Measurements from ENCODE around the gene SSTR3.

The SSTR3 gene

GRCh38 chr22:37164505-37164887 lies 47.8 kb downstream of the SSTR3 start:
- H3K4me3 ChIP-seq (ENCODE audit: low read depth in 1 of 2, low read length in 2 of 2), result no peak overlapping the region
- H3K27me3 ChIP-seq (ENCODE audit: low read depth, low read length), result no peaks in the 10 kb centered on the region
- peaks cover 4 to 8% of the 10 kb centered on the region in 2 donors for H3K4me1 ChIP-seq (ENCODE audit: control insufficient read depth in 1 of 2, insufficient read depth in 2 of 2, low read length in 2 of 2)
- H3K36me3 ChIP-seq (ENCODE audit: control insufficient read depth in 1 of 2, insufficient read depth in 2 of 2, low read length in 2 of 2), result no peaks in the 10 kb centered on the region
- H3K9me3 ChIP-seq (ENCODE audit: control insufficient read depth in 1 of 2, low read length in 2 of 2), result no peaks in the 10 kb centered on the region
- no peak overlapping the region for H3K27ac ChIP-seq (ENCODE audit: low read length)

- Histone ChIP-seq H3K27me3 (ENCODE audit: low read depth, low read length) (no peaks in the 10 kb centered on the region), H3K4me1 (ENCODE audit: control insufficient read depth in 1 of 2, insufficient read depth in 2 of 2, low read length in 2 of 2) (peaks cover 4 to 8% of the 10 kb centered on the region in 2 donors), H3K9me3 (ENCODE audit: control insufficient read depth in 1 of 2, low read length in 2 of 2) (no peaks in the 10 kb centered on the region), H3K27ac (ENCODE audit: low read length) (no peak overlapping the region), H3K36me3 (ENCODE audit: control insufficient read depth in 1 of 2, insufficient read depth in 2 of 2, low read length in 2 of 2) (no peaks in the 10 kb centered on the region), H3K4me3 (ENCODE audit: low read depth in 1 of 2, low read length in 2 of 2) (no peak overlapping the region)
Measured at GRCh38 chr22:37163575-37164504, 48.4 kb downstream of the SSTR3 start.

GRCh38 chr22:37163096-37163489 lies 49.2 kb downstream of the SSTR3 start:
- peaks cover 4 to 8% of the 10 kb centered on the region in 2 donors for H3K4me1 ChIP-seq (ENCODE audit: control insufficient read depth in 1 of 2, insufficient read depth in 2 of 2, low read length in 2 of 2)
- H3K27ac ChIP-seq (ENCODE audit: low read length), result no peak overlapping the region
- no peaks in the 10 kb centered on the region for H3K9me3 ChIP-seq (ENCODE audit: control insufficient read depth in 1 of 2, low read length in 2 of 2)
- H3K4me3 ChIP-seq (ENCODE audit: low read depth in 1 of 2, low read length in 2 of 2), result no peak overlapping the region
- H3K36me3 ChIP-seq (ENCODE audit: control insufficient read depth in 1 of 2, insufficient read depth in 2 of 2, low read length in 2 of 2), result no peaks in the 10 kb centered on the region
- H3K27me3 ChIP-seq (ENCODE audit: low read depth, low read length), result no peaks in the 10 kb centered on the region

- Histone ChIP-seq H3K36me3 (ENCODE audit: control insufficient read depth in 1 of 2, insufficient read depth in 2 of 2, low read length in 2 of 2) (no peaks in the 10 kb centered on the region), H3K27me3 (ENCODE audit: low read depth, low read length) (no peaks in the 10 kb centered on the region), H3K9me3 (ENCODE audit: control insufficient read depth in 1 of 2, low read length in 2 of 2) (no peaks in the 10 kb centered on the region), H3K27ac (ENCODE audit: low read length) (no peak overlapping the region), H3K4me1 (ENCODE audit: control insufficient read depth in 1 of 2, insufficient read depth in 2 of 2, low read length in 2 of 2) (peaks cover 4 to 8% of the 10 kb centered on the region in 2 donors), H3K4me3 (ENCODE audit: low read depth in 1 of 2, low read length in 2 of 2) (no peak overlapping the region)
Measured at GRCh38 chr22:37162221-37163095, 49.8 kb downstream of the SSTR3 start.

DNA sequence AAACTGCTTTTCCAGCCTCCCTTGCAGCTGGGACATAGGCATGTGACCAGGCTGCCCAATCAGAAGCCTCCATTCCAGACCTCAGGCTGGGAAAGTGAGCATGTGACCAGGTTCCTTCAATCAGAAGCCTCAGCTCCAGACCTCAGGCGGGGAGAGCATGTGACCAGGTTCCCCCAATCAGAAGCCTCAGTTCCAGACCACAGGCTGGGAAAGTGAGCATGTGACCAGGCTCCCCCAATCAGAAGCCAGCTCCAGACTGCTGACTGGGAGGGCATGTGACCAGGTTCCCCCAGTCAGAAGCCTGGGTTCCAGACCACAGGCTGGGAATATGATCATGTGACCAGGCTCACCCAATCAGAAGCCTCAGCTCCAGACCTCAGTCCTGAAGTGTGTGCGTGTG lies 50.8 kb downstream of the SSTR3 start:
- no peaks in the 10 kb centered on the region for H3K9me3 ChIP-seq (ENCODE audit: control insufficient read depth in 1 of 2, low read length in 2 of 2)
- no peaks in the 10 kb centered on the region for H3K27me3 ChIP-seq (ENCODE audit: low read depth, low read length)
- no peaks in the 10 kb centered on the region for H3K36me3 ChIP-seq (ENCODE audit: control insufficient read depth in 1 of 2, insufficient read depth in 2 of 2, low read length in 2 of 2)
- H3K4me3 ChIP-seq (ENCODE audit: low read depth in 1 of 2, low read length in 2 of 2), result no peak overlapping the region
- H3K4me1 ChIP-seq (ENCODE audit: control insufficient read depth in 1 of 2, insufficient read depth in 2 of 2, low read length in 2 of 2), result no peaks in the 10 kb centered on the region
- H3K27ac ChIP-seq (ENCODE audit: low read length), result no peak overlapping the region

DNA sequence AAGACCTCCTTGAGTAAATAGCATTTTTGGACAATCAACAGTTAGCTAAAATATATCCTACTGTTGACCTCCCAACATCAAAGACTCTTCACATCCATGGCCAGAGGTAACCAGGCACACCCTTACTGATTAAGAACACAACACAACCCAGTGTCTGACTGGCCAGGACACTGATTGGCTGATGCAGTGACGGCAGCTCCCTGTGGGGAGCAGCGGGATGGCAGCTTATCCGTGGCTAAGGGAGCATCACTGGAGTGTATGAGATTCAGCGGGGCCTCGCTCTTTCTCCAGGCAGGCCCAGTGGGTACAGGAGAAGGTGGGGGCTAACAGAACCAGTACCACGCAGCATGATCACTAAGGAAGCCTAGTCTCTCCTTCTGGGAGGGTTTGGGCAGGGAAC lies 52.2 kb downstream of the SSTR3 start:
- no peak overlapping the region for H3K27ac ChIP-seq (ENCODE audit: low read length)
- no peaks in the 10 kb centered on the region for H3K9me3 ChIP-seq (ENCODE audit: control insufficient read depth in 1 of 2, low read length in 2 of 2)
- H3K4me3 ChIP-seq (ENCODE audit: low read depth in 1 of 2, low read length in 2 of 2), result no peak overlapping the region
- no peaks in the 10 kb centered on the region for H3K27me3 ChIP-seq (ENCODE audit: low read depth, low read length)
- no peaks in the 10 kb centered on the region for H3K36me3 ChIP-seq (ENCODE audit: control insufficient read depth in 1 of 2, insufficient read depth in 2 of 2, low read length in 2 of 2)
- H3K4me1 ChIP-seq (ENCODE audit: control insufficient read depth in 1 of 2, insufficient read depth in 2 of 2, low read length in 2 of 2), result no peaks in the 10 kb centered on the region

GRCh38 chr22:37158963-37159290 lies 53.4 kb downstream of the SSTR3 start:
- Histone ChIP-seq H3K36me3 (ENCODE audit: control insufficient read depth in 1 of 2, insufficient read depth in 2 of 2, low read length in 2 of 2) (no peaks in the 10 kb centered on the region), H3K4me1 (ENCODE audit: control insufficient read depth in 1 of 2, insufficient read depth in 2 of 2, low read length in 2 of 2) (no peaks in the 10 kb centered on the region), H3K9me3 (ENCODE audit: control insufficient read depth in 1 of 2, low read length in 2 of 2) (no peaks in the 10 kb centered on the region), H3K4me3 (ENCODE audit: low read depth in 1 of 2, low read length in 2 of 2) (no peak overlapping the region), H3K27me3 (ENCODE audit: low read depth, low read length) (no peaks in the 10 kb centered on the region), H3K27ac (ENCODE audit: low read length) (no peak overlapping the region)

DNA sequence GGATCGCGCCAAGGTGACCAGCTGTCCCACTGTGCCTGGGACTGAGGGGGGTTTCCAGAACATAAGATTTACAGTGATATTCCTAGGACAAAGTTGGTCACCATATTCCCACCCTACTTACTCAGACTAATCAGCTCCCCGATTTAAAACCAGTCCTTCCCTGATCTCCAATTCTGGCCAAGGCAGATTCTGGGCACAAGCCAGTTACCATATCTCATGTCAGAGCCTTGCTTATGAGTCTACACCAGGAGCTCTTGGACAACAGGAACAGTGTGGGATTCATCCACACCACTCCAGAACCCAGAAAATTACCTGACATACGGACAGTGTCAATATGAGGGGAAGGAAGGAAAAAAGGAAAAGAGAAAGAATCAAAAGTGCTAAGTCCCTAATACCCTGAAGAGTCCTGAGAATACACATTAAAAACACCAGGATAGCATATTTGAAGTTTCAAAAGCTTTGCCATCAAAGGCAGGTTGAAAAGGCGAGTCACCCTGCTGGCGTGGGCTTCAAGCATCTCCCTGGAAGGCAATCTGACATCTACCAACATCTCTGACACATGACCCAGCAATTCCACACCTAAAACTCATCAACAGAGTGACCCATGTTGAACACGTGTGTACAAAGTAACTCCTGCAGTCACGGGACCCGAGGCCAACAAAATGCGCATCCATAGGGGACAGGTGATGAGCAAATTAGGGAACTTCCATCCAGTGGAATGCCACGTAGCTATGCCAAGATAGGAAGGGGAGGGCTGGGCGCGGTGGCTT lies 54.6 kb downstream of the SSTR3 start:
- H3K27ac ChIP-seq (ENCODE audit: low read length), result no peak overlapping the region
- H3K4me1 ChIP-seq (ENCODE audit: control insufficient read depth in 1 of 2, insufficient read depth in 2 of 2, low read length in 2 of 2), result no peaks in the 10 kb centered on the region
- no peak overlapping the region for H3K4me3 ChIP-seq (ENCODE audit: low read depth in 1 of 2, low read length in 2 of 2)
- H3K9me3 ChIP-seq (ENCODE audit: control insufficient read depth in 1 of 2, low read length in 2 of 2), result no peaks in the 10 kb centered on the region
- no peaks in the 10 kb centered on the region for H3K27me3 ChIP-seq (ENCODE audit: low read depth, low read length)
- no peaks in the 10 kb centered on the region for H3K36me3 ChIP-seq (ENCODE audit: control insufficient read depth in 1 of 2, insufficient read depth in 2 of 2, low read length in 2 of 2)

- Histone ChIP-seq H3K4me3 (ENCODE audit: low read depth in 1 of 2, low read length in 2 of 2) (no peak overlapping the region), H3K36me3 (ENCODE audit: control insufficient read depth in 1 of 2, insufficient read depth in 2 of 2, low read length in 2 of 2) (no peaks in the 10 kb centered on the region), H3K4me1 (ENCODE audit: control insufficient read depth in 1 of 2, insufficient read depth in 2 of 2, low read length in 2 of 2) (no peaks in the 10 kb centered on the region), H3K27me3 (ENCODE audit: low read depth, low read length) (no peaks in the 10 kb centered on the region), H3K9me3 (ENCODE audit: control insufficient read depth in 1 of 2, low read length in 2 of 2) (peaks cover 0 to under 1% of the 10 kb centered on the region in 2 donors), H3K27ac (ENCODE audit: low read length) (no peak overlapping the region)
Measured at GRCh38 chr22:37156686-37157435, 55.4 kb downstream of the SSTR3 start.

DNA sequence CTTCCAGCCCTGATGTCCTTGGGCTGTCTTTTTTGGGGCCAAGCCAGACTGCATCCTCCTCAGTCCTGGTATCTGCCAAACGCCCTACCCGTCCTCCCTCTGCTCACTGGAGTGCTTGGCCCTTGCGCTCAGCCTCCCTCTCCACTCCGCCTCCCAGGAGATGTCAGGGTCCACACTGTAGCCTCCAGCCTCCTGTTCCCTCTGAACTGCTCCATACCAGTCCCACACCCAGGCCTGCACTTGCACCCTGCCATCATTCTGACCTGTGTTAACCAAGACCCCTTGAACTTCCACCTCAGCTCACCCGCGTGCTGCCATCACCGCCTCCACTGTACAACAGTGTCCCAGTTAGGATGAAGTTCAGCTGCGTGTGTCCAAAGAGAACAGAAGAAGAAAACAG lies 56.3 kb downstream of the SSTR3 start:
- Histone ChIP-seq H3K36me3 (ENCODE audit: control insufficient read depth in 1 of 2, insufficient read depth in 2 of 2, low read length in 2 of 2) (no peaks in the 10 kb centered on the region), H3K27ac (ENCODE audit: low read length) (no peak overlapping the region), H3K27me3 (ENCODE audit: low read depth, low read length) (no peaks in the 10 kb centered on the region), H3K4me1 (ENCODE audit: control insufficient read depth in 1 of 2, insufficient read depth in 2 of 2, low read length in 2 of 2) (no peaks in the 10 kb centered on the region), H3K9me3 (ENCODE audit: control insufficient read depth in 1 of 2, low read length in 2 of 2) (peaks cover 0 to 7% of the 10 kb centered on the region in 2 donors), H3K4me3 (ENCODE audit: low read depth in 1 of 2, low read length in 2 of 2) (no peak overlapping the region)
